Activated CD4-positive, alpha-beta T cell treated with anti-CD3 and anti-CD28 coated beads, Interleukin-2, amount 50 U/mL, for 48 hours (primary cell): ENCODE measurements around the gene JCAD.

Source experiments
- DNase-seq, 2 experiments: peaks; one replicate each; pipeline ENCODE4 v3.0.0-alpha.2; 2020

The JCAD gene

GRCh38 chr10:30072068-30072467 is 12.7 kb upstream of the JCAD start:
- no peak for DNase-seq

GRCh38 chr10:30070001-30070685 is 10.8 kb upstream of the JCAD start:
- DNase-seq: no peak

GRCh38 chr10:30068492-30069223 is 9.3 kb upstream of the JCAD start:
- DNase-seq: no peak

GRCh38 chr10:30063099-30063498 is 3.7 kb upstream of the JCAD start:
- no peak for DNase-seq

GRCh38 chr10:30062582-30062981 is 3.2 kb upstream of the JCAD start:
- no peak for DNase-seq

GRCh38 chr10:30062090-30062489 is 2.7 kb upstream of the JCAD start:
- no peak for DNase-seq

- DNase-seq: no peak
Observed at GRCh38 chr10:30058570-30059132, 735 bp downstream of the JCAD start.

- no peak for DNase-seq
Observed at GRCh38 chr10:30057894-30058556, 1.4 kb downstream of the JCAD start.

- no peak for DNase-seq
Observed at GRCh38 chr10:30057421-30057841, 2.0 kb downstream of the JCAD start.

- DNase-seq: no peak
Observed at GRCh38 chr10:30056767-30057355, 2.5 kb downstream of the JCAD start.

- no peak for DNase-seq
Observed at GRCh38 chr10:30056281-30056680, 3.1 kb downstream of the JCAD start.

GRCh38 chr10:30055226-30055662 is 4.1 kb downstream of the JCAD start:
- no peak for DNase-seq

- no peak for DNase-seq
Observed at GRCh38 chr10:30052062-30052461, 7.3 kb downstream of the JCAD start.

GRCh38 chr10:30051220-30051619 is 8.2 kb downstream of the JCAD start:
- DNase-seq: no peak

GRCh38 chr10:30050411-30050810 is 9.0 kb downstream of the JCAD start:
- DNase-seq: no peak

- DNase-seq: no peak
Observed at GRCh38 chr10:30048768-30049517, 10.4 kb downstream of the JCAD start.

GRCh38 chr10:30047924-30048531 is 11.4 kb downstream of the JCAD start:
- no peak for DNase-seq

- DNase-seq: no peak
Observed at GRCh38 chr10:30047430-30047829, 12.0 kb downstream of the JCAD start.

- no peak for DNase-seq
Observed at GRCh38 chr10:30046476-30046875, 12.9 kb downstream of the JCAD start.

GRCh38 chr10:30045961-30046360 is 13.4 kb downstream of the JCAD start:
- DNase-seq: no peak

GRCh38 chr10:30043476-30044270 is 15.7 kb downstream of the JCAD start:
- DNase-seq: no peak
